Panc1 (cell line): ENCODE data around the gene PTPRK.

ENCODE experiments used
- CTCF ChIP-seq: fragments of 450-650 bp; IDR thresholded peaks from 2 replicates; pipeline ENCODE4 v1.5.1; 2017; ENCODE audit warnings: mild to moderate bottlenecking
- SIN3A ChIP-seq: IDR thresholded peaks from 2 replicates; pipeline ENCODE4 v1.6.1; 2012; ENCODE audit warnings: low read depth, mild to moderate bottlenecking, low read length, moderate library complexity, borderline replicate concordance; ENCODE audit not compliant: insufficient read depth

GRCh38 chr6:127997496-127998164, 522.8 kb downstream of the PTPRK start:
- TF ChIP-seq CTCF (no peak), SIN3A (no peak)
